NCI-H2196 treated with DMSO at 0.1 percent for 48 hours (cell line): ENCODE measurements around the gene WDR44.
"Not testable (repeated sequence)": the region's sequence is repeated elsewhere in the genome, so short reads cannot be mapped to it uniquely, and the experiment has no call there.

Experiments used
- DNase-seq: peaks from one replicate; lab custom pipeline; 2025; ENCODE audit not compliant: unreplicated experiment; lab: John Stamatoyannopoulos, UW

The WDR44 gene

GRCh38 chrX:118470721-118471347 lies 124.9 kb downstream of the WDR44 start:
- DNase-seq, result not testable (repeated sequence)

DNA sequence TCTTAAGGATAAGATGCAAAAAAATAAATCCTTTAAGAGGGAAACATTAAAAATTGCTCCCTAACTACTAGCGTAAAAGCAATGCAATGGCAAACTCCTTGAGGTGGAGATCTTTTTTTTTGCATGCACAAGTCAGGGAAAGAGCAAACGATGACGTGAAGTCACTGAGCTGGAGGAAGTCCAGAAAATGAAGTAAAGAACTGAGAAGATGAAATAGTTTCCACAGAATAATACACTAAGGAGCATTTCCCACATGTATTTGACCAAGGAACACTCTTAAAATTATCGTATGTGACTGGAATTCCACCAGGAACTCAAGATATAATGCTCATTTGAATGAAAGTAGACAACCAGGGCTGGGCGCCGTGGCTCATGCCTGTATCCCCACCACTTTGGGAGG lies 128.7 kb downstream of the WDR44 start:
- DNase-seq, result no peak

- no peak for DNase-seq
Measured at GRCh38 chrX:118475903-118476302, 130.0 kb downstream of the WDR44 start.

DNA sequence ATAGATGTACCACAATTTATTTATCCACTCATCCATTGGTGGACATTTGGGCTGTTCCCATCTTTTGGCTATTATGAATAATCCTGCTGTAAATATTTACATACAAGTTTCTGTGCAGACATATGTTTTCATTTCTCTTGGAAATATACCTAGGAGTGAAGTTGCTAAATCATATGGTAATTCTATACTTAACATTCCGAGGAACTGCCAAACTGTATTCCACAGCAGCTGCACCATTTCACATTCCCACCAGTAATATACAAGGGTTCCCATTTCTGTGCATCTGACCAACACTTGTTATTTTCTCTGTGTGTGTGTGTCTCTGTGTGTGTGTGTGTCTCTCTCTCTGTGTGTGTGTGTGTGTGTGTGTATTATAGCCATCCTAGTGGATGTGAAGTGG lies 134.3 kb downstream of the WDR44 start:
- no peak for DNase-seq

- not testable (repeated sequence) for DNase-seq
Measured at GRCh38 chrX:118482384-118482783, 136.5 kb downstream of the WDR44 start.

DNA sequence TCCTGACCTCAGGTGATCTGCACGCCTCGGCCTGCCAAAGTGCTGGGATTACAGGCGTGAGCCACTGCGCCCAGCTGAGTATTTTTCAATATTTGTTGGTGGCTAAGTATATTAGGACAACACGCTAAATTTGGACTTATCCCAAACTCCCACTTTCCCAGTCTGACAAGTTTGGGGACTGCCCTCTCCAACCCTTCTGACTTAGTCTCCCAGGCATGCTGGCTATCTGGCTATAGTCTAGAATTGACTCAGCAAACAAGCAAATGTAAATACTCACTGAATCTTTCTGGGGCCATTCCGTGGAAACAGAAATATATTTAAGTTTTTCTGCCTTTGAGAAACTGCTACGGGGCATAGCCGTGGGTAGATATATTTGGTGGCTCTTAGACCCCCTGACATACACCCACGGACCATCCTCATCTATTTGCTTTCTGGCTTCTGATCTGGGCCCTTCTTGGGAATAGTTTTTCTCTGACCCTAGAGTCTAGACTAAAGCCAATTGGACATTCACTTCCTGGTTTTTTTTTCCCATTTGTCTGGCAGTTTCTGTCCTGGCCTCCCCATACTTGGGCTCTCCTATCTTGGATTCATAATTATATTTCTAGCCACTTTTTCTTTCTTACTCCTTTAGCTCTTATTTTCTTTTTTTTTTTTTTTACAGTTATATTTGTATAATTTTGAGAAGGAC lies 138.5 kb downstream of the WDR44 start:
- DNase-seq, result no peak

GRCh38 chrX:118486693-118487092 lies 140.8 kb downstream of the WDR44 start:
- DNase-seq, result not testable (repeated sequence)

DNA sequence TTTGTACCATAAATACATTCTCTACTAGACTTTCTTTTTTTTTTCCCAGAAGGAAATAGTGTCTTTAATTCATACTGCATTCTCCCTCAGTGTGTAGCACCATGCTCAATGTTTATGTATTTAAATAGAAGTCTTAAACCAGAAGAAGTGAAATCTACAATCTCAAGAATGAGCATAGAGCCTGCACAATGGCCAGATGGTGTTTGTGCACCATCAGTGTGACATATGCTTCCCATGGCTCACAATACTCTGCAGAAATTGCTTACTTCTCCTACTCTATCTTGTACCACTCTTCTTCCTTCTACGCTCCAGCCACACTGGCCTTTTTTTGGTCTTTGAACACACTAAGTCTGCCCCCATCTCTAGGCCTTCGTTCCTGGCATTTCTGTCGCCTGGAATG lies 147.1 kb downstream of the WDR44 start:
- no peak for DNase-seq

DNA sequence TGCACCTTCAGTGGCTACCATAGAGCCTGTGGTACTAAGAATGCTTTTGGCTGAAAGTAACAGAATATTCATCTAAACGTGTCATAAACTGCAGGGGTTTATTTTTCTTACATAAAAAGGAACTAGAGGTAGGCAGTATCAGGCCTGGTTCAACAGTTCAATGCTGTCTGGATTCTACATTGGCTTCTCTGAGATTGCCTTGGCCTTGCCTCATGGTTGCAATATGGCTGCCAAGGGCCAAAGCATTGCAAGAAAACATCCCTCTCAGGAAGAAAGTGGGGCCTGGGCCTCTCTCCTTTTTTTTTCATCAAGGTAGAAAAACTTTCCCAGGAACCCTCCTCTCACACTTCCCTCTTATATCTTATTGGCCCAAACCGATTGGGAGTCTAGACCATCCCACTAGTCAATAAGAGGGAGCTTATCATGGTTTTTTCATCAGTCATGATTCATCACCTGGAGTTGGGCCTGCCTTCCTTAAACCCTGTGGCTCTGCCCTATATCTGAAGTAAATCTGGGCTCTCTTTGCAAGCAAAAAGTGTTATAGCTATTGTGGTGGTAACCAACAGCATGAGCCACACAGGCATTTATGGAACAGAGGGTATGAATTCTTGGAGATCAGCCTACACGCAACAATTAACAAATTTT lies 147.9 kb downstream of the WDR44 start:
- no peak for DNase-seq

GRCh38 chrX:118495061-118495921 lies 149.4 kb downstream of the WDR44 start, which contains the start of gene DOCK11:
Gene DOCK11, plus strand, starts transcription at chrX:118495815. Its CDS starts 157 bp downstream, at chrX:118495972.
- peak; percentile 37 for DNase-seq

DNA sequence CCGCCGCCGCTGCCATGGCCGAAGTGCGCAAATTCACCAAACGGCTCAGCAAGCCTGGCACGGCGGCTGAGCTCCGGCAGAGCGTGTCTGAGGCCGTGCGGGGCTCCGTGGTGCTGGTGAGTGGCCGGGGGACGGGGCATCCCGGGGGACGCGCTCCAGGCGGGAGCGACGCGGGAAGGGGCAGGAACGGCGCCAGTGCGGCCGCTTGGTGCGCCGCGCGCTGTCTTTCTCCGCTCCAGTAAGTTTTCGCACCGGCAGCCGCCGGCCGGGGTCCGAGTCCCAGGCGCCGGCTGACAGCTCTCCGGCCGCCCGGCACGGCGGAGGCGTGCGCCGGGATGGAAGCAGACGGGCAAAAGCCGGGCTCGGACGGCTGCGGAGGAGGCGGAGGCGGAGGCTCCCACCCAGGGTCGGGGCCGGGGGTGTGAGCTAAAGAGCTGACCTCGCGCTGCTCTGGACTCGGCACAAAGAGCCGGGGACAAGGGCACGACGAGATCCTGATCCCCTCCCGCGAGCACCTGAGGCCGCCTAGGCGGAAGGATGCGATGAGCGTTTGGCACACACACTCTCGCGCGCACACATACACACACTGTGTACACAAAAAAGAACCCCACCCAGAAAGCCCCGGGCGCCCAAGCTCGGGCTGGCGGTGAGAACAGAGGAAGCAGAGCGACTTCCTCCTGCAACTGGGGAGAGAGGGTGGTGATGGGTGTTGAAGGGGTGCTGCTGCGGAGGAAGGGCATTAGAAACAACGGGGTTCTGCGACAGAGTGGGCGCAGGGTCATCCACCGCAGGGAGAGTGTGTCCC lies 150.3 kb downstream of the WDR44 start:
- no peak for DNase-seq

GRCh38 chrX:118496763-118497079 lies 150.8 kb downstream of the WDR44 start:
- DNase-seq, result no peak

- no peak for DNase-seq
Measured at GRCh38 chrX:118497180-118497818, 151.4 kb downstream of the WDR44 start.

- DNase-seq, result no peak
Measured at GRCh38 chrX:118498351-118498750, 152.4 kb downstream of the WDR44 start.

DNA sequence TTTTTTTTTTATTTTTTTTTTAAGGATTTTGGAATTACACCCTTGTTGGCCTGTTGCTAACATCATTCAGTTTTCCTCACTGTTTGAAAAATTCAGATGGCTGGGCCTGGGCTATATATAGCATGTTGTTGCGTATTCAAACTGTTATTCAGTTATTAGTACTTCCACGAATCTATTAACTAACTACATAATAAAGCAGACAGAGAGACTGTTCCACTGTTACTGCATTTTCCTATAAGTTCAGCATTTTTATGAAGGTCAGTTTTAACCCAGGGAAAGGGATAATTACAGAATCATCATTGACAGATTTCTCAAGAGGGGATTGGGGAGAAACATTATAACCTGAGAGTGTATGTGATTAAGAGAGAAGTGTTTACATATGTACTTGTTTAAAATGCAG lies 152.8 kb downstream of the WDR44 start:
- no peak for DNase-seq

- no peak for DNase-seq
Measured at GRCh38 chrX:118499295-118499694, 153.4 kb downstream of the WDR44 start.
